Raji (cell line): ENCODE data around the gene SEL1L3.

ENCODE experiments used
- POLR2A ChIP-seq: IDR thresholded peaks from 2 replicates; pipeline ENCODE4 v1.6.1; 2011; ENCODE audit warnings: low read depth, low read length, control low read depth; ENCODE audit not compliant: insufficient read depth

SEL1L3 gene

GRCh38 chr4:25842229-25842845 is 20.5 kb downstream of the SEL1L3 start:
- TF ChIP-seq POLR2A: no peak

GRCh38 chr4:25839687-25840086 is 23.1 kb downstream of the SEL1L3 start:
- TF ChIP-seq POLR2A: no peak

- no peak for TF ChIP-seq POLR2A
Observed at GRCh38 chr4:25839233-25839632, 23.6 kb downstream of the SEL1L3 start.

- no peak for TF ChIP-seq POLR2A
Observed at GRCh38 chr4:25838526-25838925, 24.3 kb downstream of the SEL1L3 start.

- no peak for TF ChIP-seq POLR2A
Observed at GRCh38 chr4:25837107-25837506, 25.7 kb downstream of the SEL1L3 start.

GRCh38 chr4:25835384-25835783 is 27.4 kb downstream of the SEL1L3 start:
- TF ChIP-seq POLR2A: no peak

DNA sequence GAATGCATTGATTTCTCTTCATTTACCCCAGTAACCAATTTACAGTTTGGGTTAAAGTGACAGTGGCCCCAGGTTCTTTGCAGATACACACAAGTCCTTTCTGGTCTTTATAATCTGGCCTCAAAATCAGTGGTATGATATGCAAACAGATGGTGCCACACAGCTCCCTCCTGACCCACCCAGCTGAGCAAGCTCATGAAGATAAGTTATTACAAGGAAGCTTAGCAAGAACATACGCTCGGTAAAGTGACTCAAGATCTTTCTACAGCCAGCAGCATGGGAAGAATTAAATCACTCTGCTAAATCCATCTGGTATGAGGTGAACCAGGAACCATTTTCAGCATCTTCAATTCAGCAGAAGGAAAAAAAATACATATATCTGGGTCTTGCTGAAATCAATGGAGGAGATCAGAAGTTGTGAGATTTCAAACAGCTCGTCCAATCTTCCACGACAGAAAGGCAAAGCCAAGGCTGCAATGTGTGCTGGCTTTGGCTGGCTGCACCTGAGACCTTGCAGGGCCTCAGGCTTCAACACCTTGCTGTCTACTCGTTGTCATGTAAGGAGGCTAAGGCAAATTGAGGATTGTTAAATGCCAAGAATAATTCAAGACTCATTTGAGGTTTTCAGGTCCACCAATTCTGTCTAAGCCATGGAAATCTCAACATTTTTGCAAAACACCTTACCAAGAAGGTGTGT is 28.2 kb downstream of the SEL1L3 start:
- no peak for TF ChIP-seq POLR2A

DNA sequence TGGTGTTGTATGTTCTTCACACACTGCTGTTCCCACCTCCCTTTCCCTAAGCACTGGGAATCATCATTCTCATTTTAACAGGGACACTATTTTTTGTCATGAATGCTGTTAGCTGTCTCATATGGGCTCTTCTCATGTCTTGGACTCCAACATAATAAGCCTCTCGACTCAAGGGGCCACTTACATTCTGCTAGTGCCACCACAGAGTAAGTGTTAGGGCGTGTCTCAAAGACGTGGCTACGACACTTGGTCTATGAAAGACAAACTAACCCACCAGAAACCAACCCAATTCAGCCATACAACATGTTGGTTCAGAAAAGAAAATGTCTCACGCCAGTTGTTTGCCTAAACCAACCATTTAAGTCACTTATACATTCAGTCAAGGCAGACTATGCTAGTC is 32.2 kb downstream of the SEL1L3 start:
- TF ChIP-seq POLR2A: no peak

GRCh38 chr4:25827897-25828296 is 34.9 kb downstream of the SEL1L3 start:
- TF ChIP-seq POLR2A: no peak

- TF ChIP-seq POLR2A: no peak
Observed at GRCh38 chr4:25827373-25827772, 35.4 kb downstream of the SEL1L3 start.

- TF ChIP-seq POLR2A: no peak
Observed at GRCh38 chr4:25826074-25826752, 36.6 kb downstream of the SEL1L3 start.

DNA sequence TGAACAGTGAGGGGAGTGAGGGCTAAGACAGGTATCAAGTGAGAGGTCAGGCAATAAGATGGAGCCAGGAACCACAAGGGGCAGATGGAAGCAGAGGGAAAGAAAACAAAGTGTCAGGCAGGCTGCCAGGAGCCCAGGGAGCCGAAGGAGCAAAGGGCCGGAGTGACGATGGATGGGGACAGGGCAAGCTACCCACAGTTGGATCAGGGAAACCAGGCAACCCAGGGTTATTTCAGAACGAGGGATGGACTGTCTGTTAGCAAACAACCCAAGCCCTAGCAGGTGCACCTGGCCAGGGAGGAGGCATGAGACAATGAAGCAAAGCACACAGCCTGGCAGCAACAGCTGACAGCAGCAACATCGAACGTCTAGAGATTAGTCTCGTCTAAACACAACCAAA is 39.2 kb downstream of the SEL1L3 start:
- TF ChIP-seq POLR2A: no peak

GRCh38 chr4:25821899-25822298 is 40.9 kb downstream of the SEL1L3 start:
- TF ChIP-seq POLR2A: no peak

DNA sequence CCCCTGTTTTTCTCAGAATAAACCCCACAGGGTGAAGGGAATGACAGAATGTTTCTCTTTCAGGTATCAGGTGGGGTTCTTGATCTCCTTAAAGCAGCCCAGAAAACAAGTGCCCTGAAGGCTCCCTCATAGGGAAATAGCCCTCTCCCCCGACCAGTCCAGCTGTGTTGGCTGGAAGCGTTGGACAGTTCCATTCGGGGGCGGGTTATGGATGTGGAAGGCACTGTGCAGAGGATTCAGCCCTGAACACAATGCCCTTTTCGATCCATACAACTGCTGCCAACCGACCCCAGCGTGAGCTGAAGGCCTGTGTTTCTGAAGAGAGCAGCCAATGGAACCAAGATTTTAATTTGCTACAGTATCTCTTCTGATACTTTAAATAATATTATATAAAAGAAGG is 41.5 kb downstream of the SEL1L3 start:
- TF ChIP-seq POLR2A: no peak

DNA sequence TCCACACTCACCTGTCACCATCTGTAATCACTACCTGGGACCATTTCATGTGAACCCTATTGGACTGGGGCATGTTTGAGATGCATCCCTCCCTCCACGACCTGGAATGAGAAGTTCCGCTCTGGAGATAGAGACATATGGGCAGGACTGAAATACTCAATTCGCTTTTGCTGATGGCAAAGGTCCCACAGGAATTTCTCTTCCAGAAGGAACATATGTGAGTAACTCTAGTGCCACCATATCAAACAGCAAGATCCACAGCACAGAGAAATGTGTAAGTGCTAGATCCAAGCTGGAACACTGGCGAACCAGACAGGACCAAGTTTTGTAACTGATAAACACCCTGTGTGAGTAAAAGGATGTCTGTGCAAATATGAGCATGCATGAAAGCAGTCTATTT is 43.9 kb downstream of the SEL1L3 start:
- no peak for TF ChIP-seq POLR2A

DNA sequence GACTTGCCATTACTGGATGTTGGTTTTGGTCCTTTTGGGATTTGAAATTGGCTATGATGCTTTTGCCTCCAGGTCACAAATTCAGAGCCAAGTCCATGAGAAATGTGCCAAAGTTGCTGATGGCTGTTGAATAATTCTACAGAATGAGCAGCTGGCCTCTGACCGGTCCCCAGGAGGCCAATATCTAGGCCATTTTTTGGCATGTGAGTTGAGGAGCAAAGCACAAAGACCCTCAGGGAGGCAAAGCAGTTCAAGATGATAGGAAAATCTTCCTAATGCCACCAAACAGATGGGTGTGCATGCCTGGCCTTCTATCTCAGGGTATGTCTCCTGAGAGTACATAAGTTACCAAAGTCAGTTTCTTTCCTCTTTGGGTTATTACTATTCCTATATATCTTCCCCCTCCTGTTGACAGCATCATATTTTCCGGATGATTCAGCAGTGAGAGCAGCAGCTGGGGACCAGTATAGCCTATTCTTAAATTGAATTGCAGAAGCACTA is 44.4 kb downstream of the SEL1L3 start:
- no peak for TF ChIP-seq POLR2A
